Sigmoid colon (tissue), 7 donors: Measurements from ENCODE around the gene PI4KA. TPM values are rescaled to one million over a fixed set of nuclear protein-coding genes. Genes with fewer than 3 reads are reported as not detected.

Experiments
- DNase-seq: peaks from one replicate; pipeline ENCODE4 v3.0.0-alpha.2; 2019
- H3K27ac ChIP-seq, 4 donors: fragments of 200-600 bp; sonication (generic); one replicate each; pipeline ENCODE4 v1.5.1; 2016 to 2019; ENCODE audit warnings: mild to moderate bottlenecking in 1 of 4
- H3K27me3 ChIP-seq, 3 donors: fragments of 200-600 bp; sonication (generic); one replicate each; pipeline ENCODE4 v1.5.1; 2019; ENCODE audit warnings: mild to moderate bottlenecking in 1 of 3
- H3K36me3 ChIP-seq, 4 donors: fragments of 200-600 bp; sonication (generic); one replicate each; pipeline ENCODE4 v1.5.1; 2016 to 2019
- H3K4me1 ChIP-seq, 4 donors: fragments of 200-600 bp; sonication (generic); one replicate each; pipeline ENCODE4 v1.5.1; 2017 to 2019
- H3K4me3 ChIP-seq, 4 donors: fragments of 200-600 bp; sonication (generic); one replicate each; pipeline ENCODE4 v1.5.1; 2017 to 2019; ENCODE audit warnings: mild to moderate bottlenecking in 2 of 4, moderate library complexity in 1 of 4
- H3K9me3 ChIP-seq, 4 donors: fragments of 200-600 bp in 3 of 4; sonication (generic) in 3 of 4; one replicate each; pipeline versions ENCODE4 v1.5.1 to v1.6.1; 2013 to 2019
- EP300 ChIP-seq, 4 donors: sonication (generic); formaldehyde crosslinking; IDR thresholded peaks; one replicate each; pipeline ENCODE4 v1.6.1; 2017; ENCODE audit warnings: antibody characterized with exemption in 4 of 4
- POLR2A ChIP-seq, 2 donors: fragments of 450-650 bp; IDR thresholded peaks; one replicate each; pipeline ENCODE4 v1.6.1; 2016; ENCODE audit warnings: antibody characterized with exemption in 2 of 2, mild to moderate bottlenecking in 2 of 2, moderate library complexity in 2 of 2
- POLR2AphosphoS5 ChIP-seq, 4 donors: sonication (generic); formaldehyde crosslinking; IDR thresholded peaks; one replicate each; pipeline ENCODE4 v1.6.1; 2017; ENCODE audit warnings: antibody characterized with exemption in 4 of 4
- WGBS, 2 donors: extraction: QIAGEN DNeasy Blood & Tissue Kit; methylation state at CpG; one replicate each; pipeline ENCODE4 v1.1.7; 2013; 5-methylcytosine and 5-hydroxymethylcytosine counted together
- intact Hi-C: fragments of 100-400 bp; cut with DNase I; formaldehyde crosslinking; loops from one replicate; pipeline ENCODE4 v1.15.1; 2023
- polyA plus RNA-seq, 3 donors: library from polyadenylated mRNA; stranded (reverse); fragments of 200-250 nt; gene quantifications; one replicate each; pipeline ENCODE4 v1.2.3, GENCODE V29; 2013
- total RNA-seq, 4 donors: library from RNA; depleted of rRNA; stranded (reverse); fragments of >200 nt; gene quantifications; one replicate each; pipeline ENCODE4 v1.1.0, GENCODE V29; 2016
- TF ChIP-seq, protein P1 (sequence below), 4 experiments: fragments of 450-650 bp in 3 of 4; fragments of 200-600 bp in 1 of 4; IDR thresholded peaks; one replicate each; pipeline ENCODE4 v1.5.1; 2016 to 2019; ENCODE audit warnings: antibody characterized with exemption in 4 of 4, mild to moderate bottlenecking in 3 of 4, moderate library complexity in 2 of 4
- donor health status: healthy with polysubstance abuse.
- donor health status: Bipolar disorder and iron deficiency.
- donor health status: healthy.

Gene PI4KA
- total and polyA plus RNA-seq, 7 donors = 26.1 to 137 (median 63.5) TPM

DNA sequence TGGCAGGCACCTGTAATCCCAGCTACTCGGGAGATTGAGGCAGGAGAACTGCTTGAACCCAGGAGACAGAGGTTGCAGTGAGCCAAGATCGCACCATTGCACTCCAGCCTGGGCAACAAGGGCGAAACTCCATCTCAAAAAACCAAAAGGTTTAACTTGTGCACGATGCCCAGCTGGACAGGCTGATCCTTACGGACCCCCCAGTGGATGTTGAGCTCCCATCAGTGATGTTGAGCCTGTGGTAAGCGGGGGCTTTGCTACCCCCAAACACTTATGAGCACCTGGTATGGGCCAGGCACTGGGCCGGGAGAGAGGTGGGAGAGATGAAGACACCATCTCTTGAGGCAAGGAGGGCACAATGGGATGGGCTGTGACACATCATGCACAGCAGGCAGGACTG is 92.1 kb downstream of the PI4KA start:
- H3K4me3 ChIP-seq = no peak overlapping the region
- intact Hi-C loops = no loop called here
- peaks cover 17 to 45% (median 32%) of the 10 kb centered on the region in 4 donors for H3K36me3 ChIP-seq

DNA sequence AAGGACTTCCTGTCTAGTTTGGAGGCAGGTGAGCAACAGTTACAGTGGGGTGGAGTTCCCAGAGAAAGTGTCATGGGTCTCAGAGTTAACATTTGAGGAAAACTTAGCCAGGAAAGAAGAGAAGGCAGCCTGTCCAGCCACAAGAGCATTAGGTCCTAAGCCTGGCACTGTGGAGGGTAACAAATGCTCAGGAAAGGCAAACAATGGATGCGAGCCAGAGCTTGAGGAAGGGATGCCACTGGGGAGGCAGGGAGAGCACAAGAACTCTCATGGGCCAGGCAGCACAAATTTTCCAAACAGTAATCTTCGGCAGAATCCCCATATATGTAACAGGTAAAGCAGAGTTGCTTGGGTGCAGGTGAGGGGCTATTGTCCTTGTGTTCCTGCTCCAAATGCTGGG is 92.7 kb downstream of the PI4KA start:
- Histone ChIP-seq H3K27me3 (no peaks in the 10 kb centered on the region), H3K4me1 (no peaks in the 10 kb centered on the region), H3K4me3 (no peak overlapping the region), H3K9me3 (no peaks in the 10 kb centered on the region), H3K27ac (no peak overlapping the region), H3K36me3 (peaks cover 17 to 51% (median 35%) of the 10 kb centered on the region in 4 donors)
- 90% methylated on average over 2 of the region's 2 CpGs for WGBS, 2 donors
- TF ChIP-seq POLR2A (IDR thresholded peaks at IDR 0.05) (no peak), EP300 (IDR thresholded peaks at IDR 0.05) (no peak), POLR2AphosphoS5 (IDR thresholded peaks at IDR 0.05) (no peak)
- TF ChIP-seq, protein P1, sequence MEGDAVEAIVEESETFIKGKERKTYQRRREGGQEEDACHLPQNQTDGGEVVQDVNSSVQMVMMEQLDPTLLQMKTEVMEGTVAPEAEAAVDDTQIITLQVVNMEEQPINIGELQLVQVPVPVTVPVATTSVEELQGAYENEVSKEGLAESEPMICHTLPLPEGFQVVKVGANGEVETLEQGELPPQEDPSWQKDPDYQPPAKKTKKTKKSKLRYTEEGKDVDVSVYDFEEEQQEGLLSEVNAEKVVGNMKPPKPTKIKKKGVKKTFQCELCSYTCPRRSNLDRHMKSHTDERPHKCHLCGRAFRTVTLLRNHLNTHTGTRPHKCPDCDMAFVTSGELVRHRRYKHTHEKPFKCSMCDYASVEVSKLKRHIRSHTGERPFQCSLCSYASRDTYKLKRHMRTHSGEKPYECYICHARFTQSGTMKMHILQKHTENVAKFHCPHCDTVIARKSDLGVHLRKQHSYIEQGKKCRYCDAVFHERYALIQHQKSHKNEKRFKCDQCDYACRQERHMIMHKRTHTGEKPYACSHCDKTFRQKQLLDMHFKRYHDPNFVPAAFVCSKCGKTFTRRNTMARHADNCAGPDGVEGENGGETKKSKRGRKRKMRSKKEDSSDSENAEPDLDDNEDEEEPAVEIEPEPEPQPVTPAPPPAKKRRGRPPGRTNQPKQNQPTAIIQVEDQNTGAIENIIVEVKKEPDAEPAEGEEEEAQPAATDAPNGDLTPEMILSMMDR (IDR thresholded peaks at IDR 0.05) = no peak
- intact Hi-C loops = no loop called here
- no peak for DNase-seq

More for the DNA sequence above, 92.1 kb downstream of the PI4KA start:
- 98% methylated on average over 7 of the region's 7 CpGs for WGBS, 2 donors
- TF ChIP-seq EP300 (IDR thresholded peaks at IDR 0.05) (no peak), POLR2A (IDR thresholded peaks at IDR 0.05) (no peak)
- no peak for DNase-seq
- H3K9me3 ChIP-seq = no peaks in the 10 kb centered on the region
- no peaks in the 10 kb centered on the region for H3K27me3 ChIP-seq
- no peak overlapping the region for H3K27ac ChIP-seq
- H3K4me1 ChIP-seq = no peaks in the 10 kb centered on the region

DNA sequence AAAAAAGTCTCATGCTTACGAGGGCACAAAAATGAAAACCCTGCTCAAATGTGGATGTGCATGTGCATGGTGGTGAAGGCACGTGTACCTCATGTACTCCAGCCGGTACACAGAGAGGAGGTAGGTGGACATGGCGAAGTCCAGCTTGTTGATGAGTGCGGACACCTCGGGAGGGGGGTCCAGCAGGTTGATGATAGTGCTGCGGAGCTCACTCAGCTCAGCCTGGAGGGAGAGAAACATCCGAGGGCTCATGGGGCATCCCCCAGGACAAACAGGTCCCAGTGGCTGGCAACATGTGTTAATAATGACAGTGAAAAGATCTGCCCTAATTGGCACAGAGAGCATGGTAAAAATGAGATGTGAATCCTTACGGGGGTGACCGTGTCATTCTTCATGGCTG is 93.9 kb downstream of the PI4KA start:
- Histone ChIP-seq H3K4me1 (no peaks in the 10 kb centered on the region), H3K4me3 (no peak overlapping the region), H3K36me3 (peaks cover 17 to 63% (median 38%) of the 10 kb centered on the region in 4 donors), H3K9me3 (no peaks in the 10 kb centered on the region), H3K27ac (no peak overlapping the region), H3K27me3 (no peaks in the 10 kb centered on the region)
- no peak for DNase-seq
- TF ChIP-seq, protein P1 (IDR thresholded peaks at IDR 0.05) = no peak
- TF ChIP-seq POLR2A (IDR thresholded peaks at IDR 0.05) = no peak
- TF ChIP-seq EP300 (IDR thresholded peaks at IDR 0.05) = no peak
- TF ChIP-seq POLR2AphosphoS5 (IDR thresholded peaks at IDR 0.05) = no peak
- intact Hi-C loops = no loop called here
- 97 to 98% methylated on average over 10 of the region's 10 CpGs for WGBS, 2 donors

DNA sequence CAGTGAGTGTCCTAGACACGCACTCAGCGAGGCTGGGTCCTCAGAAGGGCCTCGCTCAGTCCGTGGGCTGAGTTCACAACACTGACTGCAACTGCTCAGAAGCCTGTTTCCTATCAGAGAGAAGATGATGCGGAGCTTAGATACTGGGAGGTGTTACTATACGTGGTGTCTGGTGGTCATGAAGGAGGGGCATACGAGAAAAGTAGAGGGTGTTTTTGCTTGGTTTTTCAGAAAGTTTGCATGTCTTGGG is 94.2 kb downstream of the PI4KA start:
- H3K27me3 ChIP-seq = no peaks in the 10 kb centered on the region
- 84 to 90% methylated on average over 7 of the region's 7 CpGs for WGBS, 2 donors
- intact Hi-C loops = no loop called here

DNA sequence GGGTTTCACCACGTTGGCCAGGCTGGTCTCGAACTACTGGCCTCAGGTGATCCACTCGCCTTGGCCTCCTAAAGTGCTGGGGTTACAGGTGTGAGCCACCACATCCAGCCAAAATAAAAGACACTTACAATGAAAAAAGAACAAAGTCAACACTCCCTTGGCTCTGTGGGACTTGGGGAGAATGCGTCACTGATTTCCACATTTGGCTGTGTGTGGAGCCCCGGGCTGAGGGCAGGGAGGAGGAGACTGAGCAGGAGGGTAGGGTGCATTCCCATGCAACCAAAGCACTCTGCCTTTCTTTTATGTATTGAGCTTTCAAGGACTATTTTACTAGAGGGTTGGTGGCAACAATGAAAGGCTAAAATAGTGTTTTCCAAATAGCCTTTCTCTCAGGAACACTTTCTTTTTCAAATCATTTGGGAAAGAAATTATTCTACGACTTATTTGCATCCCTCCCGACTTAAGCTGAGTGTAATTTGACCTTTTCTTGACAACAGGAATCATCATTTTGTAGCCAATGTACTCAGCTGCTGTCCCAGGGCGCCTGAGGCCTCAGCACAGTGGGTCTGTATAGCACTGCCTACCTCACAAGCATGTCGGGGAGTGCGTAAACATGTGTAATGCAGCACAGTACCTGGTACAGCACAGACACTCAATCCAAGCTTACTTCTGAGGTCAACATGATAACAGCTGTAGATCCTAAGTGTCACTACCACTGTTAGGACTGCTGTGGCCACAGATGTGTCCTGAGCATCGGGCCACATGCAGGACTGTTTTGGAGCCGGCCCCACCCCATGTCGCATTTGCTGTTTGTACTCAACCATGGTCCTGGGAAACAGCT is 94.8 kb downstream of the PI4KA start:
- intact Hi-C loops = no loop called here
- no peak for DNase-seq
- no peak overlapping the region for H3K27ac ChIP-seq
- 79 to 87% methylated on average over 13 of the region's 13 CpGs for WGBS, 2 donors
- TF ChIP-seq, protein P1 (IDR thresholded peaks at IDR 0.05) = no peak
- TF ChIP-seq POLR2AphosphoS5 (IDR thresholded peaks at IDR 0.05) (no peak), POLR2A (IDR thresholded peaks at IDR 0.05) (no peak), EP300 (IDR thresholded peaks at IDR 0.05) (no peak)
- H3K4me3 ChIP-seq = no peak overlapping the region
- no peaks in the 10 kb centered on the region for H3K27me3 ChIP-seq
- no peaks in the 10 kb centered on the region for H3K4me1 ChIP-seq
- peaks cover 17 to 68% (median 38%) of the 10 kb centered on the region in 4 donors for H3K36me3 ChIP-seq
- no peaks in the 10 kb centered on the region for H3K9me3 ChIP-seq

More for the DNA sequence above, 94.2 kb downstream of the PI4KA start:
- Histone ChIP-seq H3K4me3 (no peak overlapping the region), H3K36me3 (peaks cover 17 to 65% (median 38%) of the 10 kb centered on the region in 4 donors), H3K27ac (no peak overlapping the region), H3K4me1 (no peaks in the 10 kb centered on the region), H3K9me3 (no peaks in the 10 kb centered on the region)
- TF ChIP-seq POLR2A (IDR thresholded peaks at IDR 0.05) (no peak), POLR2AphosphoS5 (IDR thresholded peaks at IDR 0.05) (no peak), EP300 (IDR thresholded peaks at IDR 0.05) (no peak)
- TF ChIP-seq, protein P1 (IDR thresholded peaks at IDR 0.05) = no peak
- DNase-seq = no peak
